PC-9 (cell line): ENCODE data around the gene ZNF699.
"Not testable (repeated sequence)": the region's sequence is repeated elsewhere in the genome, so short reads cannot be mapped to it uniquely, and the experiment has no call there.

Experiments
- EZH2 ChIP-seq: fragments of 200-600 bp; sonication (generic); IDR thresholded peaks from 2 replicates; pipeline ENCODE4 v1.8.0; 2017; ENCODE audit warnings: antibody characterized with exemption, low read depth
- TF ChIP-seq, protein P1 (sequence below): fragments of 200-600 bp; sonication (generic); conservative IDR thresholded peaks from 2 replicates; pipeline ENCODE4 v1.6.1; 2017; ENCODE audit warnings: mixed run types, antibody characterized with exemption, mild to moderate bottlenecking, moderate library complexity

DNA sequence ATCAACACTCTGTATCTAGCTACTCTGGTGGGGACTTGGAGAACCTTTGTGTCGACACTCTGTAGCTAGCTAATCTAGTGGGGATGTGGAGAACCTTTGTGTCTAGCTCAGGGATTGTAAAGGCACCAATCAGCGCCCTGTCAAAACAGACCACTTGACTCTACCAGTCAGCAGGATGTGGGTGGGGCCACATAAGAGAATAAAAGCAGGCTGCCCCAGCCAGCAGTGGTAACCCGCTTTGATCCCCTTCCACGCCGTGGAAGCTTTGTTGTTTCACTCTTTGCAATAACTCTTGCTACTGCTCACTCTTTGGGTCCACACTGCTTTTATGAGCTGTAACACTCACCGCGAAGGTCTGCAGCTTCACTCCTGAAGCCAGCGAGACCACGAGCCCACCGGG, 12.6 kb upstream of the ZNF699 start:
- TF ChIP-seq, protein P1, sequence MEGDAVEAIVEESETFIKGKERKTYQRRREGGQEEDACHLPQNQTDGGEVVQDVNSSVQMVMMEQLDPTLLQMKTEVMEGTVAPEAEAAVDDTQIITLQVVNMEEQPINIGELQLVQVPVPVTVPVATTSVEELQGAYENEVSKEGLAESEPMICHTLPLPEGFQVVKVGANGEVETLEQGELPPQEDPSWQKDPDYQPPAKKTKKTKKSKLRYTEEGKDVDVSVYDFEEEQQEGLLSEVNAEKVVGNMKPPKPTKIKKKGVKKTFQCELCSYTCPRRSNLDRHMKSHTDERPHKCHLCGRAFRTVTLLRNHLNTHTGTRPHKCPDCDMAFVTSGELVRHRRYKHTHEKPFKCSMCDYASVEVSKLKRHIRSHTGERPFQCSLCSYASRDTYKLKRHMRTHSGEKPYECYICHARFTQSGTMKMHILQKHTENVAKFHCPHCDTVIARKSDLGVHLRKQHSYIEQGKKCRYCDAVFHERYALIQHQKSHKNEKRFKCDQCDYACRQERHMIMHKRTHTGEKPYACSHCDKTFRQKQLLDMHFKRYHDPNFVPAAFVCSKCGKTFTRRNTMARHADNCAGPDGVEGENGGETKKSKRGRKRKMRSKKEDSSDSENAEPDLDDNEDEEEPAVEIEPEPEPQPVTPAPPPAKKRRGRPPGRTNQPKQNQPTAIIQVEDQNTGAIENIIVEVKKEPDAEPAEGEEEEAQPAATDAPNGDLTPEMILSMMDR, result not testable (repeated sequence)
- TF ChIP-seq EZH2, result not testable (repeated sequence)
